Natural killer cell (primary cell): Measurements from ENCODE around the gene FKBP1A. TPM values are rescaled to one million over a fixed set of nuclear protein-coding genes. Genes with fewer than 3 reads are reported as not detected.

Experiments
- ATAC-seq, 3 donors: fragments of 150-1000 bp in 2 of 3; fragments of 200-7000 bp in 1 of 3; cut with Tn5 transposase; 1 replicate in 1 of 3; 2 replicates in 2 of 3; pipeline ENCODE4 v1.10.0; 2021; ENCODE audit warnings: mild to moderate bottlenecking in 2 of 3, moderate library complexity in 2 of 3
- DNase-seq, 2 donors: peaks; one replicate each; pipeline versions ENCODE4 v3.0.0 to v3.0.0-alpha.2; 2013 to 2021; ENCODE audit warnings: mixed read lengths in 1 of 2
- H3K27ac ChIP-seq: one replicate; pipeline ENCODE4 v1.5.1; 2013; ENCODE audit warnings: mild to moderate bottlenecking, low read length
- H3K27me3 ChIP-seq: one replicate; pipeline ENCODE4 v1.6.1; 2013; ENCODE audit warnings: low read length; ENCODE audit not compliant: control insufficient read depth, insufficient read depth
- H3K36me3 ChIP-seq: one replicate; pipeline ENCODE4 v1.6.1; 2013; ENCODE audit warnings: low read length; ENCODE audit not compliant: control insufficient read depth, insufficient read depth
- H3K4me1 ChIP-seq: one replicate; pipeline ENCODE4 v1.6.1; 2013; ENCODE audit warnings: low read length; ENCODE audit not compliant: control insufficient read depth, insufficient read depth
- H3K4me3 ChIP-seq: one replicate; pipeline ENCODE4 v1.5.1; 2013; ENCODE audit warnings: low read length
- H3K9me3 ChIP-seq: one replicate; pipeline ENCODE4 v1.6.1; 2013; ENCODE audit warnings: low read length; ENCODE audit not compliant: control insufficient read depth, insufficient read depth
- H3K27ac Mint-ChIP-seq, 2 donors: one replicate each; pipeline ENCODE4 v1.8.0; 2022; ENCODE audit warnings: mild to moderate bottlenecking in 2 of 2, mixed read lengths in 2 of 2, moderate library complexity in 1 of 2
- H3K27me3 Mint-ChIP-seq, 2 donors: one replicate each; pipeline ENCODE4 v1.8.0; 2022; ENCODE audit warnings: low read depth in 2 of 2, mixed read lengths in 2 of 2
- H3K36me3 Mint-ChIP-seq: one replicate; pipeline ENCODE4 v1.8.0; 2022; ENCODE audit warnings: mixed read lengths
- H3K4me1 Mint-ChIP-seq, 2 donors: one replicate each; pipeline ENCODE4 v1.8.0; 2022; ENCODE audit warnings: mixed read lengths in 2 of 2
- H3K4me3 Mint-ChIP-seq: one replicate; pipeline ENCODE4 v1.8.0; 2022; ENCODE audit warnings: mild to moderate bottlenecking, moderate library complexity, mixed read lengths
- H3K9me3 Mint-ChIP-seq, 2 donors: one replicate each; pipeline ENCODE4 v1.8.0; 2022; ENCODE audit warnings: mixed read lengths in 2 of 2
- CTCF ChIP-seq: fragments of 200-600 bp; IDR thresholded peaks from one replicate; pipeline ENCODE4 v1.8.0; 2022; ENCODE audit warnings: antibody characterized with exemption
- WGBS: methylation state at CpG from one replicate; pipeline ENCODE4 v1.1.7; 2013; ENCODE audit warnings: missing lambda C conversion rate; ENCODE audit not compliant: insufficient coverage; 5-methylcytosine and 5-hydroxymethylcytosine counted together
- intact Hi-C: fragments of 100-400 bp; cut with micrococcal nuclease; formaldehyde crosslinking; loops from one replicate; pipeline ENCODE4 v1.14.2; 2022
- total RNA-seq, 4 donors: library from RNA; stranded (reverse); fragments of 120-200 nt in 1 of 4; gene quantifications; one replicate each; pipeline versions ENCODE4 v1.2.3 to v1.2.4, GENCODE V29; 2013 to 2022

The FKBP1A gene
- total RNA-seq, 3 donors from 2014 or later (not counting 1 experiment from before 2014, with no cell fraction given) = 74.6 to 76.4 (median 75.4) TPM

- no peak overlapping the region for H3K27ac ChIP-seq
- no peaks in the 10 kb centered on the region for H3K36me3 Mint-ChIP-seq
- H3K27ac Mint-ChIP-seq = no peak overlapping the region
- no peak overlapping the region for H3K4me3 Mint-ChIP-seq
- intact Hi-C loops = loop anchor here (10.0 kb wide), 1 partner anchor 456 kb away; no protein-coding TSS in a partner anchor
- H3K27me3 Mint-ChIP-seq = peaks cover 32% of the 10 kb centered on the region in 2 donors
- no peaks in the 10 kb centered on the region for H3K4me1 Mint-ChIP-seq
- WGBS = 86% methylated on average over 3 of the region's 4 CpGs
- H3K4me1 ChIP-seq = no peaks in the 10 kb centered on the region
- DNase-seq = no peak
- H3K4me3 ChIP-seq = no peak overlapping the region
- H3K9me3 ChIP-seq = no peaks in the 10 kb centered on the region
- TF ChIP-seq CTCF = no peak
- no peaks in the 10 kb centered on the region for H3K27me3 ChIP-seq
- H3K36me3 ChIP-seq = no peaks in the 10 kb centered on the region
- no peak for ATAC-seq
- H3K9me3 Mint-ChIP-seq = no peaks in the 10 kb centered on the region
Observed at GRCh38 chr20:1319051-1319450, 73.8 kb downstream of the FKBP1A start.

Other genes with a start within 250 kb of the FKBP1A start
- under 1 TPM in 1 of 3 donors, not detected in 2; 0.35 TPM for gene TMEM74B, start 208.1 kb downstream of the FKBP1A start, total RNA-seq
- gene C20orf202, start 189.6 kb downstream of the FKBP1A start, total RNA-seq = under 1 TPM; 0.16 to 0.75 (median 0.60) TPM
- gene RAD21L1, start 167.0 kb downstream of the FKBP1A start, total RNA-seq = not detected
- gene SNPH, start 126.8 kb downstream of the FKBP1A start, total RNA-seq = 1 to 10 TPM; 3.1 to 5.9 (median 5.8) TPM
- 1 to 10 TPM; 2.0 to 2.7 (median 2.6) TPM for gene SDCBP2, start 63.9 kb downstream of the FKBP1A start, total RNA-seq
- gene NSFL1C, start 73.8 kb upstream of the FKBP1A start, total RNA-seq = 10 to 100 TPM; 53.9 to 69.0 (median 66.2) TPM
- 1 to 10 TPM; 1.1 to 2.2 (median 1.5) TPM for gene SIRPB2, start 98.4 kb upstream of the FKBP1A start, total RNA-seq
- not detected for gene SIRPD, start 164.7 kb upstream of the FKBP1A start, total RNA-seq
- gene SIRPB1, start 227.0 kb upstream of the FKBP1A start, total RNA-seq = 1 to 10 TPM; 2.6 to 7.2 (median 5.3) TPM